GM13976 (cell line): ENCODE data around the gene NFIC.

Experiments
- DNase-seq: peaks from one replicate; pipeline ENCODE4 v3.0.0; 2012; ENCODE audit warnings: low spot score
- in situ Hi-C: fragments of 300-500 bp; cut with MboI; formaldehyde crosslinking; loops from one replicate; pipeline ENCODE4 v1.12.0; 2022; ENCODE audit warnings: low sequenced_read_pairs, mixed read lengths, inconsistent platforms; ENCODE audit not compliant: unreplicated experiment
- TF ChIP-seq, protein P1 (sequence below): IDR thresholded peaks from 2 replicates; pipeline ENCODE4 v1.5.1; 2012; ENCODE audit warnings: borderline replicate concordance, mild to moderate bottlenecking; ENCODE audit not compliant: insufficient read depth; ENCODE audit errors: extremely low read depth, missing control alignments, control extremely low read depth

The NFIC gene

GRCh38 chr19:3365836-3366752 lies at the start of gene NFIC:
TSS of gene NFIC (plus strand) at chr19:3366583. CDS start at chr19:3366637, 54 bp downstream.
- DNase-seq, result peak; percentile 84
- TF ChIP-seq, protein P1, sequence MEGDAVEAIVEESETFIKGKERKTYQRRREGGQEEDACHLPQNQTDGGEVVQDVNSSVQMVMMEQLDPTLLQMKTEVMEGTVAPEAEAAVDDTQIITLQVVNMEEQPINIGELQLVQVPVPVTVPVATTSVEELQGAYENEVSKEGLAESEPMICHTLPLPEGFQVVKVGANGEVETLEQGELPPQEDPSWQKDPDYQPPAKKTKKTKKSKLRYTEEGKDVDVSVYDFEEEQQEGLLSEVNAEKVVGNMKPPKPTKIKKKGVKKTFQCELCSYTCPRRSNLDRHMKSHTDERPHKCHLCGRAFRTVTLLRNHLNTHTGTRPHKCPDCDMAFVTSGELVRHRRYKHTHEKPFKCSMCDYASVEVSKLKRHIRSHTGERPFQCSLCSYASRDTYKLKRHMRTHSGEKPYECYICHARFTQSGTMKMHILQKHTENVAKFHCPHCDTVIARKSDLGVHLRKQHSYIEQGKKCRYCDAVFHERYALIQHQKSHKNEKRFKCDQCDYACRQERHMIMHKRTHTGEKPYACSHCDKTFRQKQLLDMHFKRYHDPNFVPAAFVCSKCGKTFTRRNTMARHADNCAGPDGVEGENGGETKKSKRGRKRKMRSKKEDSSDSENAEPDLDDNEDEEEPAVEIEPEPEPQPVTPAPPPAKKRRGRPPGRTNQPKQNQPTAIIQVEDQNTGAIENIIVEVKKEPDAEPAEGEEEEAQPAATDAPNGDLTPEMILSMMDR, result no peak
- in situ Hi-C loops, result no loop called here

DNA sequence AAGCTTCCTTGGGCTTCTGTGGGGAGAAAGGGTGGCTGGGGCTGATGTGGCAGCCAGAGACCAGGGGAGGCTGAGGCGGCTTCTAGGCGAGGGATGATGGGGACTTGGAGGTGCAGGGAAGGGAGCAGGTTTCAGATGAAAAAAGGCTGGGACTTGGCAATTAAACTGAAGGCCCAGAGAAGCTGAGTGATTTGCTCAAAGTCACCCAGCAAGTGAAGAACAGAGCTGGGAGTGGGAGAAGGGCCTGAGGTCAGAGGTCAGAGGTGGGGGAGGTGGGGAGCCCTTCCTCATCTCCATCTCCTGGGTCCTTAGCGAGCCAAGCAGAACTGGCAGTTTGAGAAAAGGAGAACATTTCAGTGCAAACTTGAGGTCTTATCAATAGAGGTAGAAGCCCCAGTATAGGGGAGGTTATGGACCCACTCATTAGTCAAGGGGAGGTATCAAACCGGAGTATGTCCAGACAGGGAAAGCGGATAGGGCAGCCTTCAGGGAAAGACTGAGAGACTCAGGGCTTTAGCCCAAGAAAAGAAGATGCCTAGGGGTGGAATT lies 49.6 kb upstream of the NFIC start:
- no peak for DNase-seq
- in situ Hi-C loops, result no loop called here
- TF ChIP-seq, protein P1, result no peak

DNA sequence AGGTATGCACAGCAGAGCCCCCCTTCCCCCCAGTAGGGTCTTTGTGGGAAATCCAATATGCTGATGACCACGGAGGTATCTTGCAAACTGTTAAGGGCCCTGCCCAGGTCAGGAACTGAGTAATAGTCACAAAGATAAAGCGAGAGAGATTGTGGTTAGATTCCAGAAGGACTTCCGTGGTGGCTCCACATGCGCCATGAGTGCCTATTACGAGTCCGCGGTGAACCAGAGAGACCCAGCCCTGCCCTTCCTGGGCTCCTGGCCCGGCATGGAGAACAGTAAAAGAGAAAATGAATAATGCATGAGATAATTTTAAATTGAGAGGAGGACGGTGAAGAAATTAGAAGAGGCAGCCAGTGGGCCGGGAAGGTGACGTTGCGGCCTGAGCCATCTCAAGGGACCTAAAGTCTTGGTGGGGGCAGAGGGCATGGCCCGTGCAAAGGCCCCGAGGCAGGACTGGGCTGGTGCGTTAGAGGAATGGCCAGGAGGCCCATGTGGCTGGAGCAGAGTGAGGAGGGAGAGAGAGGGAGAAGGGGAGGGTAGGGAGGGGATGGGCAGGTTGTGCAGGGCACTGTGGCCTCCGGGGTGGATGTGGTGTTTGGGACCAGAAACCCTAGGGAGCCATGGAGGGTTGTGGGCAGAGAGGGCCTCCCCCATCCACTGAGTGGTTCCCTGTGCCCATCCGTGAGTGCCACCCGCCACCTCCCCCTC lies 46.6 kb upstream of the NFIC start:
- in situ Hi-C loops, result loop anchor here (10.0 kb wide), 1 partner anchor 155 kb away; no protein-coding TSS in a partner anchor
- no peak for DNase-seq
- TF ChIP-seq, protein P1, result no peak

GRCh38 chr19:3320354-3320670 lies 46.1 kb upstream of the NFIC start:
- TF ChIP-seq, protein P1, result no peak
- in situ Hi-C loops, result loop anchor here (10.0 kb wide), 1 partner anchor 154 kb away; no protein-coding TSS in a partner anchor
- no peak for DNase-seq

DNA sequence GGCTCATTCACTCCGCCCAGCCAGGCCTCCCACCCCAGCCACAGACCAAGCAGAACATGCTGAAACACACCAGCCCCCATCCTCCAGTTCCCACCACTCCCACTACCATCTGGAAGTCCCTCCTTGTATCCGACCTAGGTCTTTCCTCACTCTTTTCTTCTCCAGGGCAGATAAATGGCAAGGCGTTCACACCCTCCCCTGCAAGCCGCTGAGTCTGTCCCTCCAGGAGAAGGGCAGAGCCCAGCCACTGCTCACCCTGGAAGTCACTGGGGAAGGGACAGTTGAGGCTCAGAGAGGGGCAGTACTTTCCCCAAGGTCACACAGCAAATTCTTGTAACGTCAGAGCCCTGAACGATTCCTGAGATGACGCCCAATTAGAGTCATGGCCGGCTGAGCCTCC lies 45.5 kb upstream of the NFIC start:
- no peak for DNase-seq
- TF ChIP-seq, protein P1, result no peak
- in situ Hi-C loops, result loop anchor here (10.0 kb wide), 1 partner anchor 154 kb away; no protein-coding TSS in a partner anchor

GRCh38 chr19:3321696-3322095 lies 44.7 kb upstream of the NFIC start:
- no peak for DNase-seq
- TF ChIP-seq, protein P1, result no peak
- in situ Hi-C loops, result loop anchor here (10.0 kb wide), 1 partner anchor 153 kb away; no protein-coding TSS in a partner anchor
